Vagina (tissue), 2 donors: ENCODE measurements around the gene LIN7C. TPM values are rescaled to one million over a fixed set of nuclear protein-coding genes. Genes with fewer than 3 reads are reported as not detected.
"Not testable (repeated sequence)": the region's sequence is repeated elsewhere in the genome, so short reads cannot be mapped to it uniquely, and the experiment has no call there.

ENCODE experiments used
- DNase-seq, 2 donors: peaks; one replicate each; pipeline ENCODE4 v3.0.0-alpha.2; 2017; ENCODE audit errors: extremely low spot score in 2 of 2
- H3K27ac ChIP-seq: fragments of 200-600 bp; sonication (generic); one replicate; pipeline ENCODE4 v1.5.1; 2019
- H3K27me3 ChIP-seq: fragments of 200-600 bp; sonication (generic); one replicate; pipeline ENCODE4 v1.5.1; 2019
- H3K36me3 ChIP-seq, 2 donors: fragments of 200-600 bp; sonication (generic); one replicate each; pipeline ENCODE4 v1.5.1; 2017 to 2019
- H3K4me1 ChIP-seq: fragments of 200-600 bp; sonication (generic); one replicate; pipeline ENCODE4 v1.5.1; 2019
- H3K4me3 ChIP-seq, 2 donors: fragments of 200-600 bp; sonication (generic); 1 replicate in 1 of 2; 2 replicates in 1 of 2; pipeline ENCODE4 v1.5.1; 2016 to 2019
- H3K9me3 ChIP-seq: fragments of 200-600 bp; sonication (generic); one replicate; pipeline ENCODE4 v1.5.1; 2019
- POLR2A ChIP-seq, 2 donors: fragments of 450-650 bp; IDR thresholded peaks; one replicate each; pipeline ENCODE4 v1.6.1; 2017; ENCODE audit warnings: antibody characterized with exemption in 2 of 2, mild to moderate bottlenecking in 2 of 2, moderate library complexity in 2 of 2
- POLR2AphosphoS5 ChIP-seq, 2 donors: sonication (generic); formaldehyde crosslinking; IDR thresholded peaks; one replicate each; pipeline ENCODE4 v1.9.0; 2017; ENCODE audit warnings: antibody characterized with exemption in 2 of 2, mild to moderate bottlenecking in 2 of 2, low read depth in 1 of 2; ENCODE audit not compliant: insufficient read depth in 1 of 2
- intact Hi-C: fragments of 100-400 bp; cut with DNase I; formaldehyde crosslinking; loops from one replicate; pipeline ENCODE4 v1.15.1; 2023
- total RNA-seq: library from RNA; depleted of rRNA; stranded (reverse); fragments of >200 nt; gene quantifications from one replicate; pipeline ENCODE4 v1.2.3, GENCODE V29; 2016
- TF ChIP-seq, protein P1 (sequence below), 3 experiments: fragments of 450-650 bp in 2 of 3; fragments of 200-600 bp in 1 of 3; sonication (generic) in 1 of 3; IDR thresholded peaks; one replicate each; pipeline ENCODE4 v1.5.1; 2017 to 2019; ENCODE audit warnings: antibody characterized with exemption in 3 of 3, mild to moderate bottlenecking in 2 of 3, moderate library complexity in 2 of 3

The LIN7C gene
- total RNA-seq, 1 donor from 2014 or later, result 30.9 TPM

DNA sequence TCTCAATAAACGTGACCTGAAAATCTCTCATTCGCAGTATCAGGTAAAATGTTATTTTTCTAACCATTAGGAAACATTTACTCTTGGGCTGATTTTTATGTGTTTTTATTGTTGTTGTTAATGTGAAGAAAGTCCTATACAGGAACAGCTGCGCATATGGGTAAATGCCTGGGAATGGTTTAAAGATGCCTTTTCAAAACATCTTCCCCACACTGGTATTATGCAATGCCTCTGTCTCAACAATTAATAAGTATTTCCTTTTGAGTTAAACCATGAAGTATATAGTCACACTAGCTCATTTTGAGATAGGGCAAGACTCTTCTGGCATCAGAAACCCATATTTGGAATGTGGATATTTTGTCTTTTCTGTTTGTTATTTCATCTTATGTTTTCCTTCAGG lies 13.7 kb upstream of the LIN7C start:
- intact Hi-C loops, result no loop called here
- TF ChIP-seq POLR2A (IDR thresholded peaks at IDR 0.05), result no peak
- TF ChIP-seq POLR2AphosphoS5 (IDR thresholded peaks at IDR 0.05; ENCODE audit: insufficient read depth in 1 of 2, low read depth in 1 of 2), result no peak
- TF ChIP-seq, protein P1, sequence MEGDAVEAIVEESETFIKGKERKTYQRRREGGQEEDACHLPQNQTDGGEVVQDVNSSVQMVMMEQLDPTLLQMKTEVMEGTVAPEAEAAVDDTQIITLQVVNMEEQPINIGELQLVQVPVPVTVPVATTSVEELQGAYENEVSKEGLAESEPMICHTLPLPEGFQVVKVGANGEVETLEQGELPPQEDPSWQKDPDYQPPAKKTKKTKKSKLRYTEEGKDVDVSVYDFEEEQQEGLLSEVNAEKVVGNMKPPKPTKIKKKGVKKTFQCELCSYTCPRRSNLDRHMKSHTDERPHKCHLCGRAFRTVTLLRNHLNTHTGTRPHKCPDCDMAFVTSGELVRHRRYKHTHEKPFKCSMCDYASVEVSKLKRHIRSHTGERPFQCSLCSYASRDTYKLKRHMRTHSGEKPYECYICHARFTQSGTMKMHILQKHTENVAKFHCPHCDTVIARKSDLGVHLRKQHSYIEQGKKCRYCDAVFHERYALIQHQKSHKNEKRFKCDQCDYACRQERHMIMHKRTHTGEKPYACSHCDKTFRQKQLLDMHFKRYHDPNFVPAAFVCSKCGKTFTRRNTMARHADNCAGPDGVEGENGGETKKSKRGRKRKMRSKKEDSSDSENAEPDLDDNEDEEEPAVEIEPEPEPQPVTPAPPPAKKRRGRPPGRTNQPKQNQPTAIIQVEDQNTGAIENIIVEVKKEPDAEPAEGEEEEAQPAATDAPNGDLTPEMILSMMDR (IDR thresholded peaks at IDR 0.05), result no peak
- no peaks in the 10 kb centered on the region for H3K36me3 ChIP-seq

DNA sequence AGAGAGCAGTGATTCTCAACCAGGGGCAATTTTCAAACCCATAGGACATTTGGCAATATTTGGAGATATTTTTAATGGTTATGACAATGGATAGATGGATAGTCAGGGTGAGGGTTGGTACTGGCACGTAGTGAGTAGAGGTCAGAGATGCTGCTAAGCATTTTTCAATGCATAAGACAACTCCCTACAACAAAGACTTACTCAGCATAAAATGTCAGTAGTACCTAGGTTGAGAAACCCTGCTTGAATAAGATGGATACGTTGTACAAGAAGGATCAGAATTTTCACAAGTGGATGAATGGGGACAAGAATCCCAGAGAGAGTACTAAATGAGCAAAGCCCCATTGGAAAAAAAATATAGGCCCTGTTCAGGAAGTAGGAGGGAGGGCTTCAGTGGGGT lies 11.9 kb upstream of the LIN7C start:
- intact Hi-C loops, result loop anchor here (10.0 kb wide), 1 partner anchor 586 kb away; the partner anchor contains the start of genes KIF18A and METTL15
- Histone ChIP-seq H3K27me3 (no peaks in the 10 kb centered on the region), H3K9me3 (no peaks in the 10 kb centered on the region), H3K4me3 (no peak overlapping the region), H3K36me3 (no peaks in the 10 kb centered on the region), H3K27ac (no peak overlapping the region), H3K4me1 (no peaks in the 10 kb centered on the region)
- TF ChIP-seq POLR2AphosphoS5 (IDR thresholded peaks at IDR 0.05; ENCODE audit: insufficient read depth in 1 of 2, low read depth in 1 of 2) (no peak), POLR2A (IDR thresholded peaks at IDR 0.05) (no peak)
- TF ChIP-seq, protein P1 (IDR thresholded peaks at IDR 0.05), result no peak
- no peak for DNase-seq

More for the DNA sequence above, 13.7 kb upstream of the LIN7C start:
- H3K9me3 ChIP-seq, result no peaks in the 10 kb centered on the region
- H3K4me1 ChIP-seq, result no peaks in the 10 kb centered on the region
- no peak overlapping the region for H3K4me3 ChIP-seq
- H3K27ac ChIP-seq, result no peak overlapping the region
- H3K27me3 ChIP-seq, result no peaks in the 10 kb centered on the region
- DNase-seq, result no peak

DNA sequence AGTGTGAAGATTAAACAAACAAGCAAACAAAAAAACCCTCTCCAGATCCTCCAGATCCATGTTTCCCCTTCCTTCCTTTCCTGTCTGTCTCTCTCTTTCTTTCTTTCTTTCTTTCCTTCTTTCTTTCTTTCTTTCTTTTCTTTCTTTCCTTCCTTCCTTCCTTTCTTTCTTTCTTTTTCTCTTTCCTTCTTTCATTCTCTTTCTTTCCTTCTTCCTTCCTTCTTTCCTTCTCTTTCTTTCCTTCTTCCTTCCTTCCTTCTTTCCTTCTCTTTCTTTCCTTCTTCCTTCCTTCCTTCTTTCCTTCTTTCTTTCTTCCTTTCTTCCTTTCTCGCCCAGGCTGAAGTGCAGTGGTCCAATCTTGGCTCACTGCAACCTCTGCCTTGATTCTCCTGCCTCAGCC lies 10.9 kb upstream of the LIN7C start:
- H3K36me3 ChIP-seq, H3K9me3 ChIP-seq, H3K4me3 ChIP-seq, H3K27me3 ChIP-seq, H3K4me1 ChIP-seq, DNase-seq, H3K27ac ChIP-seq: not testable (repeated sequence)
- intact Hi-C loops, result loop anchor here (10.0 kb wide), 1 partner anchor 587 kb away; the partner anchor contains the start of genes KIF18A and METTL15

DNA sequence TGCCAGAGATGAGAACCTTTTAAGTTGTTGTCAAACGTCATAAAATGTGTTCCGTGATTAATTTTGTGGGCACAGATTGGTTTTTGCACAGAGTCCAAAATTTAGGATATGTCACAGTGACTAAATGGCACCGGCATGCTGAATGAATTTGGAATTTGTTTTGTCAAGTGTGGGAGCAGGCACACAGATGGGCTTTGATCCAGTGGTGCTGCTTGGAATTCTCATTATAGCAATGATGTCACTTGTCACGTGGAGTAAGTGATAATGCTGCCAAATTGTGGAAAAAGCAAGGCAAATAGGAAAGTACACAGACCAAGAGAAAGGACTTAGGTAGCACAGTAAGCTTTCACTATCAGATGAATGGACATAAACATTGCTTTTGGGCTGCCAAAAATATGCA lies 8.0 kb upstream of the LIN7C start:
- TF ChIP-seq POLR2A (IDR thresholded peaks at IDR 0.05), result no peak
- no peak for TF ChIP-seq POLR2AphosphoS5 (IDR thresholded peaks at IDR 0.05; ENCODE audit: insufficient read depth in 1 of 2, low read depth in 1 of 2)
- TF ChIP-seq, protein P1 (IDR thresholded peaks at IDR 0.05), result no peak
- intact Hi-C loops, result loop anchor here (10.0 kb wide), 1 partner anchor 590 kb away; the partner anchor contains the start of genes KIF18A and METTL15
- DNase-seq, result no peak
- Histone ChIP-seq H3K36me3 (no peaks in the 10 kb centered on the region), H3K27ac (no peak overlapping the region), H3K27me3 (no peaks in the 10 kb centered on the region), H3K9me3 (no peaks in the 10 kb centered on the region), H3K4me1 (no peaks in the 10 kb centered on the region), H3K4me3 (no peak overlapping the region)

DNA sequence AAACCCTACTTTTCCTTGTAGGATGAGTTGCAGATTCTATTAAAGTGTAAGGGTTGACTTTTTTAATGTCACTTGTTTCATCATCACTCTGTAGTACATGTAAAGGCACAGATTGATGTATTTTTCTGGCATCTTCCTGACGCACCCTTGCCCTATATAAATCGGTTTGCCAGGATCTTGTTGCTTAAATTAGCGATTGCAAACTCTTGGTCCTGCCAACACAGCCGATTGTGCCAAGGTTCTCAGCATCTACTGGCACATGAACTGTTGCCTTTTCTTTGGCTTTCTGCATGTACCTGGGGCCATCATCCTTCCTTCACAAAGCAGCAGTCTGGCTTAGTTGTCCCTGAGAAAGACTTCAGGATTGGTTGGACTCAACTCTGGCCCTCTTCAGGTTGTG lies 7.5 kb upstream of the LIN7C start:
- peak in 1 of 2 donors; percentile 4 for TF ChIP-seq POLR2AphosphoS5 (IDR thresholded peaks at IDR 0.05; ENCODE audit: insufficient read depth in 1 of 2, low read depth in 1 of 2)
- TF ChIP-seq, protein P1 (IDR thresholded peaks at IDR 0.05), result no peak
- no peak overlapping the region for H3K27ac ChIP-seq
- DNase-seq, result no peak
- no peaks in the 10 kb centered on the region for H3K9me3 ChIP-seq
- no peak overlapping the region for H3K4me3 ChIP-seq
- intact Hi-C loops, result loop anchor here (10.0 kb wide), 1 partner anchor 591 kb away; the partner anchor contains the start of genes KIF18A and METTL15
- no peaks in the 10 kb centered on the region for H3K36me3 ChIP-seq
- no peaks in the 10 kb centered on the region for H3K4me1 ChIP-seq
- no peaks in the 10 kb centered on the region for H3K27me3 ChIP-seq
